ENCODE results near the gene IFT43.

- TF ChIP-seq POLR2A (IDR thresholded peaks at IDR 0.05; ENCODE audit: low read depth, low read length) (no peak), CTCF (IDR thresholded peaks at IDR 0.05 in 2 of 3, conservative IDR thresholded peaks at IDR 0.05 in 1 of 3; ENCODE audit: control insufficient read depth in 2 of 3, extremely low read depth in 1 of 3, insufficient read depth in 1 of 3, low read depth in 3 of 3, low read length in 3 of 3) (no peak), EP300 (IDR thresholded peaks at IDR 0.05; ENCODE audit: borderline replicate concordance in 1 of 2, control insufficient read depth in 1 of 2, low read depth in 2 of 2, low read length in 2 of 2) (no peak), BRCA1 (IDR thresholded peaks at IDR 0.05; ENCODE audit: low read depth, low read length) (no peak), NFYB (IDR thresholded peaks at IDR 0.05; ENCODE audit: insufficient read depth, low read depth, low read length) (no peak), USF2 (IDR thresholded peaks at IDR 0.05; ENCODE audit: borderline replicate concordance, low read depth, low read length) (no peak), PKNOX1 (IDR thresholded peaks at IDR 0.05) (no peak), POLR2AphosphoS5 (IDR thresholded peaks at IDR 0.05; ENCODE audit: low read length) (no peak), NR2C2 (IDR thresholded peaks at IDR 0.05; ENCODE audit: borderline replicate concordance, control insufficient read depth, insufficient read length, low read depth) (no peak)
- TF ChIP-seq, protein P1, sequence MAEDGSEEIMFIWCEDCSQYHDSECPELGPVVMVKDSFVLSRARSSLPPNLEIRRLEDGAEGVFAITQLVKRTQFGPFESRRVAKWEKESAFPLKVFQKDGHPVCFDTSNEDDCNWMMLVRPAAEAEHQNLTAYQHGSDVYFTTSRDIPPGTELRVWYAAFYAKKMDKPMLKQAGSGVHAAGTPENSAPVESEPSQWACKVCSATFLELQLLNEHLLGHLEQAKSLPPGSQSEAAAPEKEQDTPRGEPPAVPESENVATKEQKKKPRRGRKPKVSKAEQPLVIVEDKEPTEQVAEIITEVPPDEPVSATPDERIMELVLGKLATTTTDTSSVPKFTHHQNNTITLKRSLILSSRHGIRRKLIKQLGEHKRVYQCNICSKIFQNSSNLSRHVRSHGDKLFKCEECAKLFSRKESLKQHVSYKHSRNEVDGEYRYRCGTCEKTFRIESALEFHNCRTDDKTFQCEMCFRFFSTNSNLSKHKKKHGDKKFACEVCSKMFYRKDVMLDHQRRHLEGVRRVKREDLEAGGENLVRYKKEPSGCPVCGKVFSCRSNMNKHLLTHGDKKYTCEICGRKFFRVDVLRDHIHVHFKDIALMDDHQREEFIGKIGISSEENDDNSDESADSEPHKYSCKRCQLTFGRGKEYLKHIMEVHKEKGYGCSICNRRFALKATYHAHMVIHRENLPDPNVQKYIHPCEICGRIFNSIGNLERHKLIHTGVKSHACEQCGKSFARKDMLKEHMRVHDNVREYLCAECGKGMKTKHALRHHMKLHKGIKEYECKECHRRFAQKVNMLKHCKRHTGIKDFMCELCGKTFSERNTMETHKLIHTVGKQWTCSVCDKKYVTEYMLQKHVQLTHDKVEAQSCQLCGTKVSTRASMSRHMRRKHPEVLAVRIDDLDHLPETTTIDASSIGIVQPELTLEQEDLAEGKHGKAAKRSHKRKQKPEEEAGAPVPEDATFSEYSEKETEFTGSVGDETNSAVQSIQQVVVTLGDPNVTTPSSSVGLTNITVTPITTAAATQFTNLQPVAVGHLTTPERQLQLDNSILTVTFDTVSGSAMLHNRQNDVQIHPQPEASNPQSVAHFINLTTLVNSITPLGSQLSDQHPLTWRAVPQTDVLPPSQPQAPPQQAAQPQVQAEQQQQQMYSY (CRISPR knock-in tag; IDR thresholded peaks at IDR 0.05) = no peak
Measured at GRCh38 chr14:75972801-75973421, 12.7 kb upstream of the IFT43 start.
